ENCODE data around the gene MORN5.

Gene MORN5

GRCh38 chr9:122216138-122216797 lies 56.6 kb downstream of the MORN5 start:
- no peak for DNase-seq (ENCODE audit: low read depth in 2 of 2)

GRCh38 chr9:122216798-122217418 lies 57.2 kb downstream of the MORN5 start:
- no peak for DNase-seq (ENCODE audit: low read depth in 2 of 2)

DNA sequence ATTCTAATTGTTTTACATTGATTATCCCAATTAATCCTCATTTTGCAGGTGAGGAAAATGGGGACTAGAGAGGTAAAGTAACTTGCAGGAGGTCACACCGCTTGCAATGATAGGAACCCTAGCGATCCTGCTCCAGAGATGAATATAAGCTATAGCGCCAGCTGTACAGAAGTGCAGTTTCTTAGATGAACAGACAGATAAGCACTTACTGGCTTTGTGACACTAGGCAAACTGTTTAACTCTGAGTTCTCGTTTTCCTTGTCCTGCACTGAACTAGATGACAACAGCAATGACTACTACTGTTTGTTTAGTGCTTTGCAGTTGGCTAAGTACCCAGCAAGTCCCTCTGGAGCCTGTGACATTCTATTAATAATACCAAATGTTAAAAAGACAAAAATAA lies 57.9 kb downstream of the MORN5 start:
- no peak for DNase-seq (ENCODE audit: low read depth in 2 of 2)

- no peak for DNase-seq (ENCODE audit: low read depth in 2 of 2)
Measured at GRCh38 chr9:122218071-122218934, 58.6 kb downstream of the MORN5 start.

GRCh38 chr9:122218935-122219855 lies 59.5 kb downstream of the MORN5 start:
- DNase-seq (ENCODE audit: low read depth in 2 of 2), result no peak

- DNase-seq (ENCODE audit: low read depth in 2 of 2), result no peak
Measured at GRCh38 chr9:122219856-122220672, 60.4 kb downstream of the MORN5 start.

GRCh38 chr9:122220673-122221182 lies 61.0 kb downstream of the MORN5 start:
- DNase-seq (ENCODE audit: low read depth in 2 of 2), result no peak

DNA sequence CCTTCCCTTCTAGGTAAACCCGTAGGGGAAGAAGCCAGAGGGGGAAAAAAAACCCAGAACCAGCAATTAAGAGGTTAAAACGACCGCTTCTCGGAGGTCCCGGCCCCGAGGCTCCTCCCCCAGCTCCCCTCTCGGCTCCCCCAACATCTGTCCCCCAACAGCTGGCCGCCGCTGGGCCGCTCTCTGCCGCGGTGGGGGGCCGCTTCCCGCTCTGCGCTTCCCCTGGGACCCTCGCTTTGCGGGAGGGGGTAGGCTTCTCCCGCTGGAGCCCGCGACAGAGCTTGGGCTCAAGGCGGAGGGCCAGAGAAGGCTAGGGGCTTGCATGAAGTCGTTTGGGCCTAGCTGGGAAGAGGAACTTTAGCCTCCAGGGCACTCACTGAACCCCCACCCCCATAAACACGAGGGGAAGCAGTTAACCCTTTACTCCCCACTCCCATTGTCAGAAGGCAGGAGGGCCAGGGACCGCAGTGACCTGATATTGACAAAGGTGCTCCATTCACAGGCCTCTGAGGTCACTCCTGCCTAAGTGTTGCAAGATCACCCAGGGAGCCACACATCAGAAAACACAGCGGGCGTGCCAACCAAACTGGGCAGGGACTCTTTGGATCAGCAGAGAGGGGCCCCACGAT lies 61.6 kb downstream of the MORN5 start:
- no peak for DNase-seq (ENCODE audit: low read depth in 2 of 2)

GRCh38 chr9:122222791-122223190 lies 63.1 kb downstream of the MORN5 start:
- no peak for DNase-seq (ENCODE audit: low read depth in 2 of 2)

- DNase-seq (ENCODE audit: low read depth in 2 of 2), result no peak
Measured at GRCh38 chr9:122223435-122223834, 63.7 kb downstream of the MORN5 start.

DNA sequence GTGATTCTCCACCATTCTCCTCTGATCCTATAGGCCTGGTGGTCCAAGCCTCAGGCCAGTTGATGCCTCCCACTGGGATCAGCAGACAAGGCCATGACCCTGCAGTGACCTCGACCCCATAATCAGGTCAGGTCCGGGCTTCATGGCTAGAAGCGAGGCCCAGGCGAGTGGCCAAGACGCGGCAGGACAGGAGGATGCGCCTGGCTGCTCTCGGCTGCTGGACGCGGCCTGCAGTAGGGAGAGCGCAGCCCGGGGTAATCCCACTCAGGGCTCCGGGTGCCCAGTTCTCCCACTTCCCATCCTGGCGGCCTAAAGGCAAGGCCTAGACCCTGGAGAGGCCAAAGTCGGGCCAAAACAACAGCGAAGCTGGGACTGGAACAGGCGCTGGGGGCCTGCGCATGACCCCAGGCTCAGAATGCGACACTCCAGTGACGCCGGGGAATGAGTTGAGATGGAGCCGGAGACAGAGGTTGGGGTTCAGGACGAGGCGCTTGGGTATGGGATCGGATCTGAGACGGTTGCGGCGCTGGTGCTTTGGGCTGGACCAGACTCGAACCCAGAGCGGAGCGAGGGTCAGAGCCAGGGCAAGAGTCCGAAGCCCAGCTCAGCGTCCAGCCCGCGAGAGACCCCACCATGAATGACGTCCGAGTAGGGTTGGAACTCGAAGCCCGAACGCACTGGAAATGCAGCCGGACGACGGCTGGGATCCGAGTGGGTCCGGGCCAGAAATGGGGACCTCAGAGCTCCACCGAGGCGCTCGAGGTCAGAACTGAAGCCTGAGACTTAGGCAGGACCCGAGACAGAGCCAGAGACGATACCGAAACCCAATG lies 65.8 kb downstream of the MORN5 start:
- no peak for DNase-seq (ENCODE audit: low read depth in 2 of 2)

GRCh38 chr9:122226142-122226757 lies 66.5 kb downstream of the MORN5 start:
- DNase-seq (ENCODE audit: low read depth in 2 of 2), result no peak

GRCh38 chr9:122226758-122227574 lies 67.3 kb downstream of the MORN5 start:
- no peak for DNase-seq (ENCODE audit: low read depth in 2 of 2)

- no peak for DNase-seq (ENCODE audit: low read depth in 2 of 2)
Measured at GRCh38 chr9:122227575-122227900, 67.8 kb downstream of the MORN5 start.

DNA sequence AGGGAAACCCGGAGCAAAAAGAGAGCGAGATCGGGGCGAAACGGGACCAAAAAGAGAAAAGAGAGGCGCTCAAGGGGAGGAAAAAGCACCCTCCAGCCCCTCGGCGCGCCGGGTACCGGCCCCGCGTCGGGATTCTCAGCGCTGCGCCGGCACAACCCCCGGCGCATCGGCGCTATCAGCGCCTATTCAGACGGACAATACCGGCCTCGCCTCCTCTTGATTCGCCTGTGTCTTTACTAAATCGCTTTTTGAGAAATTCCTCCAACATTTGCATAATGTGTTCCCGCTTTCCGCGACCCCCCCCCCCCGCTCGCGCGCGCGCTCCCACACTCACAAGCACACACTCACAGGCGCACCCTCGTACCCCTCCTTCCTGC lies 68.5 kb downstream of the MORN5 start:
- DNase-seq (ENCODE audit: low read depth in 2 of 2), result no peak

DNA sequence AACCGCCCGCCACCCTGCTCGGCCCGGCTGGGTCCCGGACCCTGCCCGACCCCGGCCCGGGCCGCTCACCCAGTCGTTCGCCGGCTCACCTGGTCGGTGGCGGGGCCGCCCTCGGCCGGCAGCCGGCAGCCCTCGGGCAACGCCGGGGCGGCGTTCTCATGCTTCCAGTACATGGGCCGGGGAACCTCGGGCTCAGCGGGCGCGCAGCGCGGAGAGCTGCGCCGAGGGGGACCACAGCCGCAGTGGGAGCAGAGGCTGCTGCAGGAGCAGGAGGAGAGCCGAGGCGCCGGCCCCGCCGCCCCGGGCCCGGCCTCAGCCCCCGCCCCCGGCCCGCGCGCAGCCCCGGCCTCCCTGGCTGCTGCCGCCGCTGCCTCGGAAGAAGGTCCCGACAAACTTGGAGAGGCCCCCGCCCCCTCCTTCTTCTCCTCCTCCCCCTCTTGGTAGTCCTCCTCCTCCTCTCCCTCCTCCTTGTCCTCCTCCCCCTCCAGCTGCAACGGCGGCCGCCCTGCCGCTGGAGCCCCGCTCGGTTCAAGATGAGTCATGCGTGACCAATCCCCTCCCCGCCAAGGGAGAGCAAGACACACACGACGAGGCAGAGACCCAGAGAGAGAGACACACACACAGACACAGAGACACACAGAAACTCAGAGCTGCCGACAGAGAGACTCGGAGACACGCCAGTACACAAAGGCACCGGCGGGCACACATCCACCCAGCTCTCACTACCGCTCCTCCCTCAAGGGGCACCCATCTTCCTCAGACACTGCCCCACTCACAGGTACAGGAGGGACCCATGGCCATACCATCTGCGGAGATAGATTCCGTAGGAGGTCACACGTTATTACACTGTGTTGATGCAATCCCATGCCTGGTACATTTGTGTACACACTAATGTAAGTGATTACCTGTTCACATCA lies 69.1 kb downstream of the MORN5 start, which contains the start of gene LHX6:
TSS of gene LHX6 (minus strand) at position 390 of the 917 bp plus-strand sequence. CDS start at position 173, 217 bp downstream.
- DNase-seq (ENCODE audit: low read depth in 2 of 2), result no peak

- DNase-seq (ENCODE audit: low read depth in 2 of 2), result no peak
Measured at GRCh38 chr9:122229485-122229837, 69.8 kb downstream of the MORN5 start.
